Measurements from ENCODE around the gene GALNT13. TPM values are rescaled to one million over a fixed set of nuclear protein-coding genes. Genes with fewer than 3 reads are reported as not detected.

Gene GALNT13
- total and polyA plus RNA-seq, 10 of the 15 experiments (the other 5 are each of a cell fraction or from before 2014, with no cell fraction given), result 0.04 TPM; not detected in 9

GRCh38 chr2:154422251-154422650, 550.5 kb downstream of the GALNT13 start:
- Histone ChIP-seq H3K27ac (ENCODE audit: control insufficient read depth, insufficient read depth) (no peak overlapping the region), H3K9me3 (replicated peaks; ENCODE audit: control insufficient read depth, insufficient read depth, low read length) (no peaks in the 10 kb centered on the region), H3K79me2 (ENCODE audit: control insufficient read depth, insufficient read depth, low read length) (no peaks in the 10 kb centered on the region), H4K20me1 (ENCODE audit: control insufficient read depth, insufficient read depth) (no peaks in the 10 kb centered on the region), H3K4me3 (no peak overlapping the region), H3K36me3 (ENCODE audit: control insufficient read depth in 2 of 2, insufficient read depth in 2 of 2, low read length in 1 of 2) (no peaks in the 10 kb centered on the region), H3K9ac (ENCODE audit: control insufficient read depth, insufficient read depth, low read length) (no peak overlapping the region), H3K4me1 (ENCODE audit: control insufficient read depth, insufficient read depth, low read length) (no peaks in the 10 kb centered on the region), H2AFZ (ENCODE audit: control insufficient read depth, low read depth, low read length) (no peak overlapping the region), H3K4me2 (ENCODE audit: control insufficient read depth, insufficient read depth) (no peak overlapping the region), H3K27me3 (replicated peaks in 1 of 2; ENCODE audit: control insufficient read depth in 2 of 2, insufficient read depth in 2 of 2, low read length in 1 of 2) (no peaks in the 10 kb centered on the region)
- ChIA-PET POLR2A (no interaction called here), CTCF (no interaction called here), RAD21 (ENCODE audit: unreplicated experiment) (no interaction called here), SMC1A (ENCODE audit: uncharacterized antibody, unreplicated experiment) (interaction anchor here (1.0 to 1.3 kb wide), 2 partner anchors 10 to 19 kb away, joined by 3 to 4 read pairs; no protein-coding TSS in a partner anchor)
- no peak for ATAC-seq
- no peak for DNase-seq (ENCODE audit: low read depth, low spot score)
- in situ Hi-C loops (cut with MboI), result no loop called here
- WGBS (ENCODE audit: insufficient coverage, insufficient replicate concordance, low lambda C conversion rate, missing lambda C conversion rate), result 0% methylated on average over 1 of the region's 1 CpG
- intact Hi-C loops (cut with micrococcal nuclease; ENCODE audit: unreplicated experiment), result no loop called here
- no TSS peak for BruUV-seq (replicated peaks)
- TF ChIP-seq, protein P1, sequence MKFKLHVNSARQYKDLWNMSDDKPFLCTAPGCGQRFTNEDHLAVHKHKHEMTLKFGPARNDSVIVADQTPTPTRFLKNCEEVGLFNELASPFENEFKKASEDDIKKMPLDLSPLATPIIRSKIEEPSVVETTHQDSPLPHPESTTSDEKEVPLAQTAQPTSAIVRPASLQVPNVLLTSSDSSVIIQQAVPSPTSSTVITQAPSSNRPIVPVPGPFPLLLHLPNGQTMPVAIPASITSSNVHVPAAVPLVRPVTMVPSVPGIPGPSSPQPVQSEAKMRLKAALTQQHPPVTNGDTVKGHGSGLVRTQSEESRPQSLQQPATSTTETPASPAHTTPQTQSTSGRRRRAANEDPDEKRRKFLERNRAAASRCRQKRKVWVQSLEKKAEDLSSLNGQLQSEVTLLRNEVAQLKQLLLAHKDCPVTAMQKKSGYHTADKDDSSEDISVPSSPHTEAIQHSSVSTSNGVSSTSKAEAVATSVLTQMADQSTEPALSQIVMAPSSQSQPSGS (IDR thresholded peaks at IDR 0.05; ENCODE audit: low read length), result no peak
- no peak for TF ChIP-seq LARP7 (IDR thresholded peaks at IDR 0.05)
- TF ChIP-seq, protein P2, sequence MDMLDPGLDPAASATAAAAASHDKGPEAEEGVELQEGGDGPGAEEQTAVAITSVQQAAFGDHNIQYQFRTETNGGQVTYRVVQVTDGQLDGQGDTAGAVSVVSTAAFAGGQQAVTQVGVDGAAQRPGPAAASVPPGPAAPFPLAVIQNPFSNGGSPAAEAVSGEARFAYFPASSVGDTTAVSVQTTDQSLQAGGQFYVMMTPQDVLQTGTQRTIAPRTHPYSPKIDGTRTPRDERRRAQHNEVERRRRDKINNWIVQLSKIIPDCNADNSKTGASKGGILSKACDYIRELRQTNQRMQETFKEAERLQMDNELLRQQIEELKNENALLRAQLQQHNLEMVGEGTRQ (IDR thresholded peaks at IDR 0.05; ENCODE audit: borderline replicate concordance, low read depth, low read length), result no peak
- no peak for TF ChIP-seq CHD4 (IDR thresholded peaks at IDR 0.05)
- no peak for TF ChIP-seq ZNF622 (IDR thresholded peaks at IDR 0.05)
- no peak for FAIRE-seq

DNA sequence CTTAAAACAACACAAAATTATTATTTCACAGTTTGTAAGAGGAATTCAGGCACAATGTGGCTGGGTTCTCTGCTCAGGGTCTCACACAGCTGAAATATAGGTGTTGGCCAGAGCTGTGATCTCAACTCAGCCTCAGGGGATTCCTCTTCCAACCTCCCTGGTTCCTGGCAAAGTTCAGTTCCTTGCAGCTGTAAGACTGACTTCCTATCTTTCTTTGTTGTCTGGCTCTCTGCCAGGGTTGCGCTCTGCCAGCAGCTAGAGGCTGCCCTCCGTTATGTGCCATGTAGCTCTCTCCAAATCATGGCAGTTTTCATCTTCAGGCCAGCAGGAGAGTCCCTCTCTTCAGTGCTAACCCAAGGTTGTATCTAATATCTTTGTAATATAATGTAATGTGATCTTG, 554.3 kb downstream of the GALNT13 start:
- SMC1A ChIA-PET (ENCODE audit: uncharacterized antibody, unreplicated experiment), result interaction anchor here (1.3 kb wide), 1 partner anchor 24 kb away, joined by 3 read pairs; no protein-coding TSS in a partner anchor
- in situ Hi-C loops (cut with MboI) (loop anchor here (25.0 kb wide), 1 partner anchor 811 kb away; no protein-coding TSS in a partner anchor), intact Hi-C loops (cut with micrococcal nuclease; ENCODE audit: unreplicated experiment) (no loop called here)
- Histone ChIP-seq H3K9ac (ENCODE audit: control insufficient read depth, insufficient read depth, low read length) (no peak overlapping the region), H3K4me3 (no peak overlapping the region), H4K20me1 (ENCODE audit: control insufficient read depth, insufficient read depth) (no peaks in the 10 kb centered on the region), H3K79me2 (ENCODE audit: control insufficient read depth, insufficient read depth, low read length) (no peaks in the 10 kb centered on the region), H3K4me1 (ENCODE audit: control insufficient read depth, insufficient read depth, low read length) (no peaks in the 10 kb centered on the region), H3K36me3 (ENCODE audit: control insufficient read depth in 2 of 2, insufficient read depth in 2 of 2, low read length in 1 of 2) (no peaks in the 10 kb centered on the region), H3K27ac (ENCODE audit: control insufficient read depth, insufficient read depth) (no peak overlapping the region), H2AFZ (ENCODE audit: control insufficient read depth, low read depth, low read length) (no peak overlapping the region), H3K9me3 (replicated peaks; ENCODE audit: control insufficient read depth, insufficient read depth, low read length) (no peaks in the 10 kb centered on the region), H3K4me2 (ENCODE audit: control insufficient read depth, insufficient read depth) (no peak overlapping the region), H3K27me3 (replicated peaks in 1 of 2; ENCODE audit: control insufficient read depth in 2 of 2, insufficient read depth in 2 of 2, low read length in 1 of 2) (no peaks in the 10 kb centered on the region)
- 11% methylated on average over 2 of the region's 2 CpGs for WGBS (ENCODE audit: insufficient coverage, insufficient replicate concordance, low lambda C conversion rate, missing lambda C conversion rate)
- CTCF ChIA-PET, result no interaction called here
- POLR2A ChIA-PET, result no interaction called here
- RAD21 ChIA-PET (ENCODE audit: unreplicated experiment), result no interaction called here
- no TSS peak for BruUV-seq (replicated peaks)
- DNase-seq (ENCODE audit: low read depth, low spot score), result no peak
- ATAC-seq, result no peak
- FAIRE-seq, result no peak
- TF ChIP-seq MYB (IDR thresholded peaks at IDR 0.05; ENCODE audit: borderline replicate concordance, low read depth, low read length), result no peak
- no peak for TF ChIP-seq PAX8 (IDR thresholded peaks at IDR 0.05)
- TF ChIP-seq HCFC1 (IDR thresholded peaks at IDR 0.05; ENCODE audit: low read length), result no peak
- no peak for TF ChIP-seq ZBED1 (IDR thresholded peaks at IDR 0.05; ENCODE audit: borderline replicate concordance)
- no peak for TF ChIP-seq HDAC2 (IDR thresholded peaks at IDR 0.05)
- TF ChIP-seq, protein P3, sequence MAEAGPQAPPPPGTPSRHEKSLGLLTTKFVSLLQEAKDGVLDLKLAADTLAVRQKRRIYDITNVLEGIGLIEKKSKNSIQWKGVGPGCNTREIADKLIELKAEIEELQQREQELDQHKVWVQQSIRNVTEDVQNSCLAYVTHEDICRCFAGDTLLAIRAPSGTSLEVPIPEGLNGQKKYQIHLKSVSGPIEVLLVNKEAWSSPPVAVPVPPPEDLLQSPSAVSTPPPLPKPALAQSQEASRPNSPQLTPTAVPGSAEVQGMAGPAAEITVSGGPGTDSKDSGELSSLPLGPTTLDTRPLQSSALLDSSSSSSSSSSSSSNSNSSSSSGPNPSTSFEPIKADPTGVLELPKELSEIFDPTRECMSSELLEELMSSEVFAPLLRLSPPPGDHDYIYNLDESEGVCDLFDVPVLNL (IDR thresholded peaks at IDR 0.05; ENCODE audit: low read depth, low read length), result no peak
- TF ChIP-seq, protein P4, sequence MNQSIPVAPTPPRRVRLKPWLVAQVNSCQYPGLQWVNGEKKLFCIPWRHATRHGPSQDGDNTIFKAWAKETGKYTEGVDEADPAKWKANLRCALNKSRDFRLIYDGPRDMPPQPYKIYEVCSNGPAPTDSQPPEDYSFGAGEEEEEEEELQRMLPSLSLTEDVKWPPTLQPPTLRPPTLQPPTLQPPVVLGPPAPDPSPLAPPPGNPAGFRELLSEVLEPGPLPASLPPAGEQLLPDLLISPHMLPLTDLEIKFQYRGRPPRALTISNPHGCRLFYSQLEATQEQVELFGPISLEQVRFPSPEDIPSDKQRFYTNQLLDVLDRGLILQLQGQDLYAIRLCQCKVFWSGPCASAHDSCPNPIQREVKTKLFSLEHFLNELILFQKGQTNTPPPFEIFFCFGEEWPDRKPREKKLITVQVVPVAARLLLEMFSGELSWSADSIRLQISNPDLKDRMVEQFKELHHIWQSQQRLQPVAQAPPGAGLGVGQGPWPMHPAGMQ (IDR thresholded peaks at IDR 0.05; ENCODE audit: borderline replicate concordance), result no peak
- TF ChIP-seq, protein P5, sequence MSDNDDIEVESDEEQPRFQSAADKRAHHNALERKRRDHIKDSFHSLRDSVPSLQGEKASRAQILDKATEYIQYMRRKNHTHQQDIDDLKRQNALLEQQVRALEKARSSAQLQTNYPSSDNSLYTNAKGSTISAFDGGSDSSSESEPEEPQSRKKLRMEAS (IDR thresholded peaks at IDR 0.05; ENCODE audit: low read depth, low read length), result no peak

Measured in GM12878 (cell line).